ENCODE data around the gene H2BK1.

H2BK1 gene

DNA sequence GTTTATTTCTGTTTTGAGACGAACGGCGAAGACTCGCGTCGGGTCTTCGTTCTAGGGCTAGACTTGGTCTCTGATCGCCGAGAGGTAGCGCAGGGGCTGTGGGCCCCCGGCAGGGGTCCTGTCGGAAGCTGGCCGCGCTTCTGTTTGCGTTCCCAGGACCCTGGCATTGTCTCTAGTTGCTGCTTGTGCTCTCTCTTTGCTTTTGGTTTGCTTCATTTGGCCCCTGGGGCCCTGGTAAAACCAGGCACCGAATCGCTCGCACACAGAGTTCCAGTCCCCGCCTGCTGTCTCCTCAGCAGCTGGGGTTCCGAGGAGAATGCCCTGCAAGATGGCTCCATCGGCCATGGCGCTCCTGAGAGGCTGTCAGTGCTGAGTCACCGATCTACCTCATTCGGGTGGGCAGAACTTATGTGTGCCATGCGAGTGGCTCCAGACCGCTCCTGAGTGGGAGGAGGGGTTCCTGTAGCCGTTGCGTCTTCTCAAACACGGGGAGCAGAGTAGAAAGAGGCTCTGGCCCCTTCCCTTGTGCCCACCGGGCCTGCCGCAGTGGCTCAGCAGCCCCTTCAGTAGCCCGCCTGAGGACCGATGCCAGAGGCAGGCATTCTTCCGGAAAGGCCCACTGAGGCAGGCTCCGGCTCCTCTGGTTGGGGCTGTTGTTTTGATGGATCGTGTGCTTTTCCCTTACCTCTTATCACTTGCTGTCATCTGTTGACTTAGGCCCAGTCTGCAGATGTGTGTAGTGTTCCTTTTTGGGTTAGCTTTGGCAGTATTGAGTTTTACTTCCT, 22.8 kb upstream of the H2BK1 start:
- peak; percentile 85 for TF ChIP-seq POLR2A (IDR thresholded peaks at IDR 0.05; ENCODE audit: low read depth, low read length)
- peak; percentile 96 for DNase-seq (ENCODE audit: insufficient read length, low spot score)
- FAIRE-seq, result no peak

DNA sequence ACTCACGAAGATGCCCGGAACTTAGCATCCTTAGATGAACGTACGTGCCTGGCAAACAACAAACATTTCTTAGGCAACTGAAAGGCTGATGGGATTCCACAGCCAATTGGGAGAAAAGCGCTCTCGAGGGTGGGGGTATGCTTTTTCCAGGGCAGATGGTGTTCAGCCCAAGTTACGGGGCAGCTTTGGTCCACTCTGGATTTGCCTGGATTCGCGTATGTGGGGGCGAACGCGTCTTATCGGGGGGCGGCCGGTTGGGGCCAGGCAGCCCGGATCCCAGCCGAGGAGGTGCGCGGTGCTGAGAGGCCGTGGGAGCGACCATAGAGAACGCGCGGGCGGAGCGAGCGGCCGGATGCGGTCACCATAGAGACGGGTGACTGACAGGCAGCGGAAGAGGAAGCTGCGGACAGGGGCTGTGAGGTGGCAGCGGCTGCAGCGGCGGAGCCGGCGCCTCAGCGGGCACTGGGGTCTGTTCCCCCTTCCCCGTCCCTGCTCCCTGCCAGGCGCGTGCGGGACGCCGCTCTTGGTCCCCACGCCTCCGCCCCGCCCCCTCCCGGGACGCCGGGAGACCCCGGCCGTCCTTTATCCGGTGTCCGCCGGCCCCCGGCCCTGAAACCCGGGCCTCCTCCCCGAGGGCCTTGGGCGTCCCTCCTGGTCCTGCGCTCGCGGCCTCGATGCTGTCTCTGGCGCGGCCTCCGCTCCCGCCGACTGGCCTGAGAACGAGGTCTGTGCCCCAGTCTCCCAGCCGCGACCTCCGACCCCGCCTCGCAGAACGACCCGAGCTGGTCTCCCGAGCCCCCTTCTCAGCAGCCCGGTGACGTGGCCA, 22.0 kb upstream of the H2BK1 start, which contains the start of gene CHPF2:
TSS of gene CHPF2 (plus strand) at position 393 of the 826 bp plus-strand sequence. CDS start 1,529 bp downstream, outside the sequence.
- FAIRE-seq, result no peak
- DNase-seq (ENCODE audit: insufficient read length, low spot score), result peak; percentile 95
- peak; percentile 85 for TF ChIP-seq POLR2A (IDR thresholded peaks at IDR 0.05; ENCODE audit: low read depth, low read length)

DNA sequence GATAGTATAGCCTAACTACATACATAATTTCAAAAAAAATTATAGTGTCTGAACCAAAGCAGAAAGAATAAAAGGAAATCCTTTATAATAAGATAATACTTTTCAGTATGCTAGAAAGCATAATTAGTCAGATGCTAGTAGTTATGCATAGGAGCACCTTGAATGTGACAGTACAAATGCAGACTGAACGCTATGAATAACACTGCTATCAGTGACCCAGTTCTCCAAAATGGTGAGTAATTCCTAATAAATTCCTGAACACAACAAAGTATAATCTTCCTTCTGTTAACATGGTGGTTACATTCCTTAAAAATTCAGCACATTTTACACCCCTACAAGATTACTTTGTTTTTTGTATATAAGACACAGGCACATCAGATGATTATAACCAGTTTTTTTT, 20.8 kb upstream of the H2BK1 start:
- DNase-seq (ENCODE audit: insufficient read length, low spot score) (no peak), FAIRE-seq (no peak)
- TF ChIP-seq POLR2A (IDR thresholded peaks at IDR 0.05; ENCODE audit: low read depth, low read length), result no peak

DNA sequence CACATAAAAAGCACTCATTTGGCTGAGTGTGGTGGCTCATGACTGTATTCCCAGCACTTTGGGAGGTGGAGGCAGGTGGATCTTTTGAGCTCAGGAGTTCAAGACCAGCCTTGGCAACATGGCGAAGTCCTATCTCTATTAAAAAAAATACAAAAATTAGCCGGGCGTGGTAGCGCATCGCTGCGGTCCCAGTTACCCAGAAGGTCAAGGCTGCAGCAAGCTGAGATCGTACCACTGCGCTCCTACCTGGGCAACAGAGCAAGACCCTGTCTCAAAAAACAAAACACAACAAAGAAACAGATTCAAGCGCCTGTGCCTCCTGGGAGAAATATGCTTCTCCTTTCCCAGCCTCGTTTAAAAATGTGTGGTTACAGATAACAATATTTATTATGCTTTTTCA, 19.0 kb upstream of the H2BK1 start:
- DNase-seq (ENCODE audit: insufficient read length, low spot score) (no peak), FAIRE-seq (no peak)
- TF ChIP-seq POLR2A (IDR thresholded peaks at IDR 0.05; ENCODE audit: low read depth, low read length), result no peak

DNA sequence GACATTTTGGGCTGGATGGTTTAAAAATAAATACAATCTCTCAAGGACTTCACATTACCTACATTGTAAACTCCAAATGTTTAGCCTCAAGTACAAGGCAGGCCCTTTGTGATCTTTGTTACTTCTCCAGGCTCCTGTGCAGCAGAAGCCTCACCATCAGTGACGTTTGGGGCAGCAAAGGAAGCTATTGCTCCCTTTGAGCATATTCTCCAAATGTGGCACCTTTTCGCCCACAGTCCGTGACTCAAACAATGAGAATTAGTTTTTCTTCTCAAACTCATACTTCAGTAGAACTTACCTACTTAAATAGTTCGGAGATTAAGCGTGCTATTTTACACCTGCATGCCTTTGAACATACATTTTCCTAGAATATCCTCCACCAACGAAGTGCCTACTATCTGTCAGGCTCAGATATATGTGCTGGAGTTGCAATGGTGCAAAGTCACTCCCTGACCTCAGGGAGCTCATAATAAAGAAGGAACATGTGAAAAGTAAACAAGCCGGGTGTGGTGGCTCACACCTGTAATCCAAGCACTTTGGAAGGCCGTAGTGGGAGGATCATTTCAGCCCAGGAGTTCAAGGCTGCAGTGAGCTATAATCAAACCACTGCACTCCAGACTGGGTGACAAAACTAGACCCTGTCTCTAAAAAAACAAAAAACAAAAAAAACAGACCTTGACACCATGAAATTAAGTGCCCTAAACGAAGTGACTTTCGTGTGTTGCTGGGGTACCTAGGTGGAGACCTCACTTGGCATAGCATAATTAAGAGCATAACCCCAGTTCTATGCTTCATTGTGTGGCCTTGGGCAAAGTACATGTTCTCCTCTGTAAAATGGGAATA, 18.0 kb upstream of the H2BK1 start:
- no peak for FAIRE-seq

DNA sequence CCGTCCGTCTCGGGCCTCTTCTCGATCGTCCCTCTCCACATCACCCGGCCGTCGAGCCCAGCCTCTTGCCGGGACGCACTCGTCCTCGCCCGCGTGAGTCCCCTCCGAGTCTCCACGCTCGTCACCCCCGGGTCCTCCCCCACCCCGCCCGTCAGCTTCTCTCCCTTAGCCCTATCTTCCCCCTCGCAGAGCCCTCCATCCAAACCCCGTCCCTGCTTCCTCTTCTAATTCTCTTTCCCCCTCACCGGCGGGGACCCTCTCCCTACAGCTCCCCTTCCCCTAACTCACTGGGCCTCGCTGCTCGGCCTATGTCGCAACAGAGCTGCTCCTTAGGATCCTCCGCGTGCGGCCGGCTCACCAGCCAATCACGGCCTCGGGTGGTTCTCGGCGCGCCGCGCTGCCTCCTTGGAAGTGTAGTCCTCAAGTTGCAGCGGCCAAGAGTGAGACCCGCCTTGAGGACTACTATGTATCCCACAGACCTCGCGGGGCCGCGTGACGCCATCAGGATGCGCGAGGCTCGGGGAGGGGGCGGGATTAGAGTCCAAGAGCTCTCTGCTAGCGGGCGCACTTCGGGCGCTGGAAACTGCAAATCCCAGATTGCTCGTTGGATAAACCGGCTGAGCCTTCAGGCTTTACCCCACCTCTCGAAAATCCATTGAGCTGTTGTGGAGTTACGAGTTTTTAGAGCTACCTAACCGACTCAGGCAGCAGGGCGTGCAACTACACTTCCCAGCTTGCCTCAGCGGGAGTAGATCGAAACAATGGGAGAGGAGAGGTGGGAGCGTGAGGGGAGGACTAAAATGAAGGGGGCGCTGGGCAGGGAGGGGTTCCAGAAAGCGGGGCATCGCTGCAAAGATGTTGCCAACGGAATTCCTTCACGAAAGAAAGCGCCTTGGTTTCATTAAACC, 16.8 kb upstream of the H2BK1 start, which contains the start of gene ABCF2:
TSS of gene ABCF2 (minus strand) at position 331 of the 908 bp plus-strand sequence. CDS start 747 bp downstream, outside the sequence.
- peak; percentile 71 for TF ChIP-seq POLR2A (IDR thresholded peaks at IDR 0.05; ENCODE audit: low read depth, low read length)
- no peak for FAIRE-seq
- DNase-seq (ENCODE audit: insufficient read length, low spot score), result peak; percentile 98

More for the DNA sequence above, 18.0 kb upstream of the H2BK1 start:
- no peak for DNase-seq (ENCODE audit: insufficient read length, low spot score)
- no peak for TF ChIP-seq POLR2A (IDR thresholded peaks at IDR 0.05; ENCODE audit: low read depth, low read length)

DNA sequence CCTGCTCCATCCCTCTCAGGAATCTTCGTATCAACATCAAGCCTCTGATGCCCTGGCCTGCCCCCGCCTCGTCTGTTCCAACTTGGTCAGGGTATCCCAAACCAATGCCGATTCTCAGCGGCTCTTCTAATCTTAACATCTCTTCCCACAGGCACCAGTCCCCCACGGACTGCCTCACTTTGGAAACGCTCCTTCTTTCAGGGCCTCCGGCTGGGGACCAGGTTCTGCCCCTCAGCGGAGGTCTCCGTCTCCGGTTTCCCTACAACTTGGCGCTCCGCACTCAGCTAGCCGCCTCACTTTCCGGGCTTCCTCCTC, 16.2 kb upstream of the H2BK1 start:
- FAIRE-seq, result no peak
- DNase-seq (ENCODE audit: insufficient read length, low spot score), result no peak
- TF ChIP-seq POLR2A (IDR thresholded peaks at IDR 0.05; ENCODE audit: low read depth, low read length), result no peak

DNA sequence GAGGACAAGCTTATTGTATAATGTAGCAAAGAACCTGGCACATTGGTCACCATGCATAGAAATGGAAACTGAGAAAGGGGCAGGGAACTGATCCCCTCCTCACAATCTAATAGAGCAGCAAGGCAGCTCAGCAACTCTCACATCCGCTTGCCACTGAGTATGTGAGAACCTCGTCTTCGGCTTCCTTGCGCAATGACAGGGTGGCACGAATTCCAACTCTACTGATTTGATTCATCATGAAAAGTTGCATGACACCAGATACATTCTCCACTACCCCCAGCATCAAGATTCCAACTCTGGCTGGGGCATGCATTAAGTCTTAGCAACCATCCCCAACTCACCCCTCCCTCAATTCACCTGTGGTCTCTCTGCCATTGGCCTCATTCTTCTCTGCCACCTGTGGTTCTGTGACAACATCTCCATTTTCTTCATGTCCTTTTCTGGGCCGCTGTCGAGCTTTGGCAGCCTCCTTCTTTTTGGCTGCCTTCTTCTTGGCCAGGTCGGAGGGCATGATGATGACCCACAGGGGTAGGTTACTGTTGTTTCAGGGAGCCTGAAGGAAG, 15.7 kb upstream of the H2BK1 start:
- FAIRE-seq (no peak), DNase-seq (ENCODE audit: insufficient read length, low spot score) (no peak)
- TF ChIP-seq POLR2A (IDR thresholded peaks at IDR 0.05; ENCODE audit: low read depth, low read length), result no peak

DNA sequence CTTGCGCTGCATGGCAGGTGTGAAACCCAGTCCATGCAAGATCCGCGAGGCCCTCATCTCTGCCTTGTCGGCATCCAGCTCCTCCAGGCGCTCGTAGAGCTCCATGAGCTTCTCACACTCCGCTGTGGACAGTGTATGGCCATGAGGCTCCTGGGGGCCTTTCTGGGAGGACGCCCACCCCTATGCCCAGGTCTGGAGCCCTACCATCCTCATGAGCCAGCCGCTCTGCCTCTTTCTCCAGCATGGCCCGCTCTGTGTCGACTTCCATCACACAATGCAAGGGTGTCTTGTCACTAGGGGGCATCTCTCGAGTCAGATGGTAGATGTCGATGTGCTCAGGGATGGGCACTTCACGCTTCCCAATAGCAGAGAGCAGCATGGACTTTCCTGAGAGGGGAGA, 13.4 kb upstream of the H2BK1 start:
- TF ChIP-seq POLR2A (IDR thresholded peaks at IDR 0.05; ENCODE audit: low read depth, low read length), result no peak
- no peak for FAIRE-seq
- no peak for DNase-seq (ENCODE audit: insufficient read length, low spot score)

DNA sequence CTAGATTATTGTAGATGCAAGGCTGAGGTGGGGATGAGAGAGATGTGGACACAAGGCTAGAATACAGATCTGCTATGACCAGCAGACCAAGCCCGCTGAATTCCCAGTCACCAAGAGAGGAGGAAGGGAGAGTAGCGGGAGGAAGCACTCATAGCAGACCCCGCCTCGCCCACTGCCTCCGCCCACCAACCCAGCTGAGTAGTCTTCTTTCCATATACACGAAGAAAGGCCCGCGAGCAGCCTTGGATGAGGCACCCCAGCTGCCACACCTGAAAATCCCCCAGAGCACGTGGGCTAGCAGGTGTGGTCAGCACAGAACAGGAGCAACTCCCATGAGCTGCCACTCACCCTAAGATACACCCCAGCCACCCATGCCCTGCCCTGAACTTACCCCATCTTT, 7.9 kb upstream of the H2BK1 start:
- no peak for FAIRE-seq
- TF ChIP-seq POLR2A (IDR thresholded peaks at IDR 0.05; ENCODE audit: low read depth, low read length), result no peak
- DNase-seq (ENCODE audit: insufficient read length, low spot score), result no peak

DNA sequence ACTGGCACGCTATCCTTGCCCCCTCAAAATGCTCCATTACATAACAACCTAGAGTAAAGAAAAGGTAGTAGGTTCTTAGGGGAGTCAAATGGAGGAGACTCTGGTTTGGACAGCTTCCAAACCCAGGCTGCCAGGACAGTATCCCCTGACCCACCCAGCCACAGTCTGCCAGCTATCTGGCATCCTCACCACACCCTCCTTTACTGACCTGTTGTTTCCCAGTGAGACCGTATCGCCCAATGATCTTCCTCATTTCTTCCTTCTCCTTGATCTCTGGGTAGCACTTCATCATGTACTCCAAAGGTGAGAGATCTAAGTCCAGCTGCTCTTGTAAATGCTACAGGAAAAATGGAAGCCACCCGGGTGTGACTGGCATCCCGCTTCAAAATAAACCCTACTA, 5.1 kb upstream of the H2BK1 start:
- no peak for FAIRE-seq
- no peak for TF ChIP-seq POLR2A (IDR thresholded peaks at IDR 0.05; ENCODE audit: low read depth, low read length)
- DNase-seq (ENCODE audit: insufficient read length, low spot score), result no peak

DNA sequence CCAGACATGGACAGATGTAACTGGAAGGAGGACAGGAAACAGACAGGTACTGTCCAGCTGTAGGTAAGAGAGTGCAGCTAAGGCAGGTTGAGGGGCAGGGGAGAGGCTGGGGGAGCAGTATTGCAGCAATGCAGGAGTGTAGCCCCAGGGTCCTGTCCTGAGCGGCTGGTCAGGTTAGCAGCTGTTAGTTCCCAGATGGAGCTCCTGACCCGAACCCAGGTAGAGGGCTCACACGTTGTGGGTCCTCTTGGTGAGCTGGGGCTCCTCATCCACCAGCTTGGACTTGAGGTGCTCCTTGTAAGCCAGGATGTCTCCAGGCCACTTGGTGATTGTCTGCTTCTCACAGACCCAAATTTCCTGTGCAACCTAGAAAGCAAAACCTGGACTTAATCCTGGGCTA, 3.5 kb upstream of the H2BK1 start:
- no peak for TF ChIP-seq POLR2A (IDR thresholded peaks at IDR 0.05; ENCODE audit: low read depth, low read length)
- no peak for FAIRE-seq

DNA sequence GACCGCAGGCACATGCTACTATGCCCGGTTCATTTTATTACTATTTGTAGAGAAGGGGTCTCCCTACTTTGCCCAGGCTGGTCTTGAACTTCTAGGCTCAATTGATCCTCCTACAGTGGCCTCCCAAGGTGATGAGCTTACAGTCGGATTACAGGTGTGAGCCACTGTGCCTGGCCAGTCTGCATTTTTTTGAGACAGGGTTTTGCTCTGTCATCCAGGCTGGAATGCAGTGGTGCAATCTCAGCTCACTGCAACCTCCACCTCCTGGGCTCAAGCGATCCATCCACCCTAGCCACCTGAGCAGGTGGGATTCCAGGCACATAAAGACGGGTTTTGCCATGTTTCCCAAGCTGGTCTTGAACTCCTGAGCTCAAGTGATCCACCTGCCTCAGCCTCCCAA, 2.3 kb upstream of the H2BK1 start:
- FAIRE-seq (no peak), DNase-seq (ENCODE audit: insufficient read length, low spot score) (no peak)
- TF ChIP-seq POLR2A (IDR thresholded peaks at IDR 0.05; ENCODE audit: low read depth, low read length), result no peak

More for the DNA sequence above, 3.5 kb upstream of the H2BK1 start:
- no peak for DNase-seq (ENCODE audit: insufficient read length, low spot score)

Measured in H54 (cell line).